Esophagus squamous epithelium (tissue), 5 donors: ENCODE measurements around the gene SAMD14. TPM values are rescaled to one million over a fixed set of nuclear protein-coding genes. Genes with fewer than 3 reads are reported as not detected.

Experiments
- DNase-seq: peaks from one replicate; lab custom pipeline; 2025; lab: John Stamatoyannopoulos, UW
- H3K27ac ChIP-seq, 4 donors: fragments of 200-600 bp; sonication (generic); one replicate each; pipeline ENCODE4 v1.5.1; 2016 to 2019; ENCODE audit warnings: mild to moderate bottlenecking in 1 of 4
- H3K27me3 ChIP-seq, 4 donors: fragments of 200-600 bp; sonication (generic); 1 replicate in 3 of 4; 2 replicates in 1 of 4; pipeline versions ENCODE4 v1.5.1 to v1.6.0; 2017 to 2021; ENCODE audit warnings: antibody characterized with exemption in 1 of 4
- H3K36me3 ChIP-seq, 3 donors: fragments of 200-600 bp; sonication (generic); one replicate each; pipeline ENCODE4 v1.5.1; 2016 to 2019
- H3K4me1 ChIP-seq, 3 donors: fragments of 200-600 bp; sonication (generic); one replicate each; pipeline ENCODE4 v1.5.1; 2017 to 2019
- H3K4me3 ChIP-seq, 4 donors: fragments of 200-600 bp; sonication (generic); 1 replicate in 3 of 4; 2 replicates in 1 of 4; pipeline ENCODE4 v1.5.1; 2016 to 2019; ENCODE audit warnings: mild to moderate bottlenecking in 2 of 4, moderate library complexity in 1 of 4
- H3K9me3 ChIP-seq, 3 donors: fragments of 200-600 bp; sonication (generic); one replicate each; pipeline ENCODE4 v1.5.1; 2016 to 2019
- CTCF ChIP-seq, 6 experiments: fragments of 450-650 bp in 4 of 6; fragments of 200-600 bp in 2 of 6; sonication (generic) in 2 of 6; IDR thresholded peaks; one replicate each; pipeline ENCODE4 v1.5.1; 2016 to 2019; ENCODE audit warnings: antibody characterized with exemption in 6 of 6, mild to moderate bottlenecking in 4 of 6, moderate library complexity in 4 of 6
- POLR2A ChIP-seq, 4 donors: fragments of 450-650 bp; IDR thresholded peaks; one replicate each; pipeline ENCODE4 v1.6.1; 2017; ENCODE audit warnings: antibody characterized with exemption in 4 of 4, mild to moderate bottlenecking in 4 of 4, moderate library complexity in 3 of 4
- WGBS, 2 donors: methylation state at CpG; one replicate each; pipeline ENCODE4 v1.1.5; 2018; 5-methylcytosine and 5-hydroxymethylcytosine counted together
- intact Hi-C: fragments of 100-400 bp; cut with DNase I; formaldehyde crosslinking; loops from one replicate; pipeline ENCODE4 v1.15.0; 2022
- total RNA-seq, 4 donors: library from RNA; depleted of rRNA; stranded (reverse); fragments of >200 nt; gene quantifications; one replicate each; pipeline ENCODE4 v1.1.0, GENCODE V29; 2016
- donor health status: DM: yes; HTN: yes; CAD: no.

SAMD14 gene
- total RNA-seq, 4 donors from 2014 or later: 0.57 TPM; not detected in 3

GRCh38 chr17:50171371-50172071 is 41.6 kb upstream of the SAMD14 start:
- H3K27ac ChIP-seq: no peak overlapping the region
- H3K9me3 ChIP-seq: no peaks in the 10 kb centered on the region
- H3K36me3 ChIP-seq: no peaks in the 10 kb centered on the region
- DNase-seq: no peak
- no peak overlapping the region for H3K4me3 ChIP-seq
- intact Hi-C loops: no loop called here
- TF ChIP-seq CTCF (IDR thresholded peaks at IDR 0.05) (no peak), POLR2A (IDR thresholded peaks at IDR 0.05) (no peak)
- WGBS, 2 donors: 64 to 83% methylated on average over 2 to 4 of the region's 17 CpGs
- peaks cover 2 to 55% (median 7%) of the 10 kb centered on the region in 3 donors for H3K4me1 ChIP-seq
- H3K27me3 ChIP-seq: peaks cover 0 to 5% (median 0%) of the 10 kb centered on the region in 4 donors

- WGBS, 2 donors: 62 to 84% methylated on average over 4 to 9 of the region's 10 CpGs
- no peak overlapping the region for H3K4me3 ChIP-seq
- no peak for DNase-seq
- H3K9me3 ChIP-seq: no peaks in the 10 kb centered on the region
- intact Hi-C loops: no loop called here
- TF ChIP-seq POLR2A (IDR thresholded peaks at IDR 0.05) (no peak), CTCF (IDR thresholded peaks at IDR 0.05) (no peak)
- no peak overlapping the region for H3K27ac ChIP-seq
- peaks cover 0 to 5% (median 0%) of the 10 kb centered on the region in 4 donors for H3K27me3 ChIP-seq
- H3K36me3 ChIP-seq: no peaks in the 10 kb centered on the region
- peaks cover 2 to 53% (median 7%) of the 10 kb centered on the region in 3 donors for H3K4me1 ChIP-seq
Measured at GRCh38 chr17:50170662-50171370, 40.9 kb upstream of the SAMD14 start.

GRCh38 chr17:50169881-50170459 is 40.0 kb upstream of the SAMD14 start:
- 93 to 100% methylated on average over 2 to 3 of the region's 9 CpGs for WGBS, 2 donors
- intact Hi-C loops: no loop called here
- Histone ChIP-seq H3K4me3 (no peak overlapping the region), H3K36me3 (no peaks in the 10 kb centered on the region), H3K9me3 (no peaks in the 10 kb centered on the region), H3K27ac (no peak overlapping the region), H3K27me3 (peaks cover 0 to 5% (median 0%) of the 10 kb centered on the region in 4 donors), H3K4me1 (peaks cover 2 to 50% (median 7%) of the 10 kb centered on the region in 3 donors)
- DNase-seq: no peak
- TF ChIP-seq CTCF (IDR thresholded peaks at IDR 0.05): no peak
- TF ChIP-seq POLR2A (IDR thresholded peaks at IDR 0.05): no peak

- peaks cover 2 to 50% (median 7%) of the 10 kb centered on the region in 3 donors for H3K4me1 ChIP-seq
- H3K4me3 ChIP-seq: no peak overlapping the region
- H3K36me3 ChIP-seq: no peaks in the 10 kb centered on the region
- intact Hi-C loops: no loop called here
- TF ChIP-seq CTCF (IDR thresholded peaks at IDR 0.05) (peak; percentile 77 to 94 (median 85)), POLR2A (IDR thresholded peaks at IDR 0.05) (no peak)
- no peak for DNase-seq
- H3K27ac ChIP-seq: peak overlapping the region in 1 of 4 donors; percentile 39
- 21 to 32% methylated on average over 11 to 14 of the region's 14 CpGs for WGBS, 2 donors
- no peaks in the 10 kb centered on the region for H3K9me3 ChIP-seq
- peaks cover 0 to 5% (median 0%) of the 10 kb centered on the region in 4 donors for H3K27me3 ChIP-seq
Measured at GRCh38 chr17:50169121-50169764, 39.3 kb upstream of the SAMD14 start.
